H1 (cell line): Measurements from ENCODE around the gene TTF1.

ENCODE experiments used
- CBX5 ChIP-seq: fragments of 300-800, 300-1000 bp; sonication (generic); IDR thresholded peaks from 2 replicates; pipeline ENCODE4 v1.7.1; 2016; ENCODE audit warnings: antibody characterized with exemption, low read length, low read depth
- EZH2 ChIP-seq: fragments of 200-600 bp; sonication (generic); IDR thresholded peaks from 2 replicates; pipeline ENCODE4 v1.7.1; 2012; ENCODE audit warnings: low read depth, mild to moderate bottlenecking, moderate library complexity, low read length, inconsistent platforms; ENCODE audit not compliant: severe bottlenecking
- POLR2A ChIP-seq, 2 experiments: IDR thresholded peaks; 1 replicate in 1 of 2; 2 replicates in 1 of 2; pipeline ENCODE4 v1.6.1; 2011; ENCODE audit warnings: low read depth in 2 of 2, low read length in 2 of 2, mild to moderate bottlenecking in 2 of 2; ENCODE audit errors: control extremely low read depth in 1 of 2
- TF ChIP-seq, protein P1 (sequence below), 3 experiments: IDR thresholded peaks; 1 replicate in 2 of 3; 2 replicates in 1 of 3; pipeline versions ENCODE4 v1.5.1 to v1.6.1; 2011; ENCODE audit warnings: low read length in 3 of 3, mild to moderate bottlenecking in 3 of 3, inconsistent platforms in 2 of 3, low read depth in 1 of 3, moderate library complexity in 1 of 3; ENCODE audit not compliant: insufficient read depth in 1 of 3; ENCODE audit errors: control extremely low read depth in 1 of 3

DNA sequence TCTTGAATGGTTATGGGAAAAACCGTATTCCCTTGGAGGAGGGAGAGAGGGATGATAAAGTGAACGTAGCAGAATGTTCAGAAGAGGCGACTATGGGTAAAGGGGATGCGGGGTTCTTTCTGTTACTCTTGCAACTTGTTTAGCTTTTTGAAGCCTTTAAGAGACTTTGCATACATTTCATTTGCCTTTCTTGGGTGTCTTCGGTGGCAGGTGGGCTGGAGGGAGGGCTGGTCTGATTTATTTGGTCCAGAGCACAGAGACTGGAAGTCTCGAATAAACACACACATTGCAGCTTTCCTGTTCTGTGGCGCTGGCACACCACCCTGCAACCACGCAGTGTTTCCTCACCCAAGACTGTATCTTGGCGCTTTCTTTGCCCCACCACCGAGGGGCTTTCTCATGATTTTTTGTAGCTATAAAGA, 23.2 kb downstream of the TTF1 start:
- no peak for TF ChIP-seq POLR2A (IDR thresholded peaks at IDR 0.05; ENCODE audit: control extremely low read depth in 1 of 2, low read depth in 2 of 2, low read length in 2 of 2)
- no peak for TF ChIP-seq CBX5
- TF ChIP-seq EZH2 = no peak
- TF ChIP-seq, protein P1, sequence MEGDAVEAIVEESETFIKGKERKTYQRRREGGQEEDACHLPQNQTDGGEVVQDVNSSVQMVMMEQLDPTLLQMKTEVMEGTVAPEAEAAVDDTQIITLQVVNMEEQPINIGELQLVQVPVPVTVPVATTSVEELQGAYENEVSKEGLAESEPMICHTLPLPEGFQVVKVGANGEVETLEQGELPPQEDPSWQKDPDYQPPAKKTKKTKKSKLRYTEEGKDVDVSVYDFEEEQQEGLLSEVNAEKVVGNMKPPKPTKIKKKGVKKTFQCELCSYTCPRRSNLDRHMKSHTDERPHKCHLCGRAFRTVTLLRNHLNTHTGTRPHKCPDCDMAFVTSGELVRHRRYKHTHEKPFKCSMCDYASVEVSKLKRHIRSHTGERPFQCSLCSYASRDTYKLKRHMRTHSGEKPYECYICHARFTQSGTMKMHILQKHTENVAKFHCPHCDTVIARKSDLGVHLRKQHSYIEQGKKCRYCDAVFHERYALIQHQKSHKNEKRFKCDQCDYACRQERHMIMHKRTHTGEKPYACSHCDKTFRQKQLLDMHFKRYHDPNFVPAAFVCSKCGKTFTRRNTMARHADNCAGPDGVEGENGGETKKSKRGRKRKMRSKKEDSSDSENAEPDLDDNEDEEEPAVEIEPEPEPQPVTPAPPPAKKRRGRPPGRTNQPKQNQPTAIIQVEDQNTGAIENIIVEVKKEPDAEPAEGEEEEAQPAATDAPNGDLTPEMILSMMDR (IDR thresholded peaks at IDR 0.05; ENCODE audit: control extremely low read depth in 1 of 3, insufficient read depth in 1 of 3, low read depth in 1 of 3, low read length in 3 of 3) = no peak
